C4-2B (cell line): Measurements from ENCODE around the gene DPP3.

Experiments
- H3K27ac ChIP-seq: fragments of 450-650 bp; 2 replicates; pipeline ENCODE4 v1.5.1; 2017
- ZFX ChIP-seq: fragments of 450-650 bp; IDR thresholded peaks from 2 replicates; pipeline ENCODE4 v1.6.1; 2017
- TF ChIP-seq, protein P1 (sequence below): fragments of 450-650 bp; conservative IDR thresholded peaks from 2 replicates; pipeline ENCODE4 v1.5.1; 2017; ENCODE audit warnings: mild to moderate bottlenecking

Gene DPP3

DNA sequence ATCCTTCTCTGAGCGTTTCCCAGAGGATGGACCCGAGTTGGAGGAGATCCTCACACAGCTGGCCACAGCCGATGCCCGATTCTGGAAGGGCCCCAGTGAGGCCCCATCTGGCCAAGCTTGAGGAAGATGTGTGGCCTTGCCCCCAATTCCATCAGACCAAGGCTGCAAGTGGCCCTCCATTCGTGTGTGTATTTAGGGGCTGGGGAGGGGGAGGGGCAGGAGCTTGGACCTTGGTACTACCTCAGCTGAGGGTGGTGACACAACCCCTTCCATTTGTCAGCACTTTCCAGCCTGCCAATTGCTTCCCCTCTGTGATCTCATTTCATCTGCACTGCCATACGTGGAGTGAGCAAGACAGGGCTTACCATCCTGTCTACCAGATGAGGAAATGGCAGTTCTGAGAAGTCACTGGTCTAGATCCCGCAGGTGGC lies 28.9 kb downstream of the DPP3 start:
- no peak overlapping the region for H3K27ac ChIP-seq
- no peak for TF ChIP-seq ZFX
- TF ChIP-seq, protein P1, sequence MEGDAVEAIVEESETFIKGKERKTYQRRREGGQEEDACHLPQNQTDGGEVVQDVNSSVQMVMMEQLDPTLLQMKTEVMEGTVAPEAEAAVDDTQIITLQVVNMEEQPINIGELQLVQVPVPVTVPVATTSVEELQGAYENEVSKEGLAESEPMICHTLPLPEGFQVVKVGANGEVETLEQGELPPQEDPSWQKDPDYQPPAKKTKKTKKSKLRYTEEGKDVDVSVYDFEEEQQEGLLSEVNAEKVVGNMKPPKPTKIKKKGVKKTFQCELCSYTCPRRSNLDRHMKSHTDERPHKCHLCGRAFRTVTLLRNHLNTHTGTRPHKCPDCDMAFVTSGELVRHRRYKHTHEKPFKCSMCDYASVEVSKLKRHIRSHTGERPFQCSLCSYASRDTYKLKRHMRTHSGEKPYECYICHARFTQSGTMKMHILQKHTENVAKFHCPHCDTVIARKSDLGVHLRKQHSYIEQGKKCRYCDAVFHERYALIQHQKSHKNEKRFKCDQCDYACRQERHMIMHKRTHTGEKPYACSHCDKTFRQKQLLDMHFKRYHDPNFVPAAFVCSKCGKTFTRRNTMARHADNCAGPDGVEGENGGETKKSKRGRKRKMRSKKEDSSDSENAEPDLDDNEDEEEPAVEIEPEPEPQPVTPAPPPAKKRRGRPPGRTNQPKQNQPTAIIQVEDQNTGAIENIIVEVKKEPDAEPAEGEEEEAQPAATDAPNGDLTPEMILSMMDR: no peak

DNA sequence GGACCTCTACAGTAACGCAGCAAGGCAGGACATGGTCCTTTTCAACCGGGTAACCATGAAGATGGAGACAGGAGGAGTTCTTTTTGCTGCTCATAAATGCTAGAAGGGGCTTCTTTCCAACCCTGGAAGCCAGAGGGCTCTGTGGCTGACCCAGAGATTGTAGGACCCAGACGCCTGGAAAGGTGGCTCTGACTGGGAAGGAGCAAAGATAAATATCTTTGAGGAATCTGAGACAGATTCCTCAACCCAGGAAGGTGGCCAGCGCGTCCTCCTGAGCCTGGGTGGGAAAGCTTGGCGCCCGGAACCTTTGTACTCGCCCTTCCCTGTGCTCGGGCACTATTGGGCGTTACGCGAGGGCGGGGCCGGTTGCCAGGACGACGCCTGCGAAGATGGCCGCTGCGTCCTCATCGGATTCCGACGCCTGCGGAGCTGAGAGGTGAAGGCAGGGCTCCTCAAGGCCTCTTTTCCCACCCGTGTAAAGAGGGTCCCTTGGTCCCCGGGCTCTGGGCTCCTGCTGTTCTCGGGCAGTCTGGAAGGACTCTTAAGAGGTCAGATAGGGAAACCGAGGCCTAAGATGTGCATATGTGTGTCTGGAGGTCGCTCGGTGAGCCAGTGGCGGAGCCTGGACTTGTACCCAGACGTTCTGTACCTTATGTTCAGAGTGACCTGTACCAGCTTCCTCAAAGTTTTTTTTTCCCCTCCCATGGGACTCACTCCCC lies 30.2 kb downstream of the DPP3 start, which contains the start of gene BBS1:
Gene BBS1, plus strand, starts transcription at position 365 of the 719 bp plus-strand sequence. Its CDS starts 25 bp downstream, at position 390.
- peak within 1 kb of the TSS; percentile 66 for H3K27ac ChIP-seq
- peak; percentile 86; the same call in 1 of the 2 replicates for TF ChIP-seq ZFX
- TF ChIP-seq, protein P1: no peak

DNA sequence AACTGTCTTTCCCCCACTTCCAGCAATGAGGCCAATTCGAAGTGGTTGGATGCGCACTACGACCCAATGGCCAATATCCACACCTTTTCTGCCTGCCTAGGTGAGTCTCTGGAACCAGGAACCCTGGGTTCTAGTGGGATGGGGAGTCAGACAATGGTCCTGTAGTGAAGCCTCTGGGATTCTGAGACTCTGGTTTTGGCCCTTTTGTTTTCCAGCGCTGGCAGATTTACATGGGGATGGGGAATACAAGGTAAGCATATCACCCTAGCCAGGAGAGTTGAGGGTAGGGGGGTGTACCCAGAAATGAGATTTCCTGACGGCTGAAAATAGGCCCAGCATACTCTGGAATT lies 30.7 kb downstream of the DPP3 start:
- TF ChIP-seq, protein P1: no peak
- TF ChIP-seq ZFX: no peak
- peak overlapping the region; percentile 66 for H3K27ac ChIP-seq

DNA sequence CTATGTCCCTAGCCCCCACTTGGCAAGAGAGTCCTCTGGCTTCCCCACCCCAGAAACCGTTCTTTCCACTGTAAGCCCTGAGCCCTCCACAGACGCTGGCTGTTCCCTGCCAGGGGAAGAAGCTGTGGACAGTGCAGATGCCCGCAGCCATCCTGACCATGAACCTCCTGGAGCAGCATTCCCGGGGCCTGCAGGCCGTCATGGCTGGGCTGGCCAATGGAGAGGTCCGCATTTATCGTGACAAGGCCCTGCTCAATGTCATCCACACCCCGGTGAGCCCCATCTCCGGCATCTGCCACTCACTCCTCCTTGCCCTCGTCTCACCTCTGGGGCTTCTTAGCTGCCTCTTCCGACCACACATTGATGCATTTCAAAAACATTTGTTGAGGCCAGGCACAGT lies 43.4 kb downstream of the DPP3 start:
- TF ChIP-seq, protein P1: no peak
- no peak for TF ChIP-seq ZFX
- H3K27ac ChIP-seq: no peak overlapping the region

DNA sequence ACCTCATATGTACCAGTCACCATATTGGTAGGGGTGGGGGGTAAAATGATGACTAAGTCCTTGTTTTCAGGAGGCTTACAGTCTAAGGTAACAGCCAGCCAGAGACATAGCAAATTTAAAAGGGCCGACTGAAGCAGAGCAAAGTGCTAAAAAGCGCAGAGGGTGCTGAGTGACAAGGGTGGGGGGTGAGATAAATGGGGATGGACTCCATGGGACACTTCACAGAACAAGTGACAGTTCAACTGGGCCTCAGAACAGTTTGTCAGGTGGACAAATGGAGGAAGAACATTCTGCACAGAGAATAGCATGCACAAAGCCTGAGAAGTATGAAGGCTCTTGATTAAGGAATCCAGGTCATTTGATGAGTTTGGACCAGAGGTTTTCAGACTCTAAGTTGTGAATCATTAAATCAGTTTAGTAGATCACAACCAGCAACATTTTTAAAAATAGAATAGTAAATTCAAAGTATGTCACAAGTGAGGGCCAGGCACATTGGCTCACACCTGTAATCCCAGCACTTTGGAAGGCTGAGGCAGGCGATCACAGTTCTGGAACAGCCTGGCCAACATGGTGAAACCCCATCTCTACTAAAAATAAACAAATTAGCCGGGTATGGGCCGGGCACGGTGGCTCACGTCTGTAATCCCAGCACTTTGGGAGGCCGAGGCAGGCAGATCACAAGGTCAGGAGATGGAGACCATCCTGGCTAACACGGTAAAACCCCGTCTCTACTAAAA lies 44.2 kb downstream of the DPP3 start:
- no peak for TF ChIP-seq ZFX
- TF ChIP-seq, protein P1: no peak
- no peak overlapping the region for H3K27ac ChIP-seq

DNA sequence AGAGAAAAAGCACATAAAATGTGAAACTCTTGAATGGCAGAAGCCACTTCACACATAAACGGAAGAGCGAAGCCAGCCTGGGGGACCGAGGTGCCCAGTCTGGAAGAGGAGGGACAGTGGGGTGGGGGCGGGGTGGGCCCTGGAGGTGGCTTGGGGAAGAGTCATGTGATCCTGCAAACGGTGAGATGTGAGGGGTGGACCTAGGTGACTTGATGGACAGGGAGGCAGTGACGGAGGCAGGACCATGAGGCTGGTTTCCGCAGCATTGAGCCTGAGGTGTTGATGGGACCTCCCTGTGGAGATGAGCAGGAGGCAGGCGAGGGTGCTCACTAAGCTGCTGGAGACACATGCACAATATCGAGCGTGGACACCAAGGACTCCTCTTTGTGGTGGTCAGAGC lies 48.8 kb downstream of the DPP3 start:
- TF ChIP-seq ZFX: no peak
- TF ChIP-seq, protein P1: no peak
- H3K27ac ChIP-seq: no peak overlapping the region

DNA sequence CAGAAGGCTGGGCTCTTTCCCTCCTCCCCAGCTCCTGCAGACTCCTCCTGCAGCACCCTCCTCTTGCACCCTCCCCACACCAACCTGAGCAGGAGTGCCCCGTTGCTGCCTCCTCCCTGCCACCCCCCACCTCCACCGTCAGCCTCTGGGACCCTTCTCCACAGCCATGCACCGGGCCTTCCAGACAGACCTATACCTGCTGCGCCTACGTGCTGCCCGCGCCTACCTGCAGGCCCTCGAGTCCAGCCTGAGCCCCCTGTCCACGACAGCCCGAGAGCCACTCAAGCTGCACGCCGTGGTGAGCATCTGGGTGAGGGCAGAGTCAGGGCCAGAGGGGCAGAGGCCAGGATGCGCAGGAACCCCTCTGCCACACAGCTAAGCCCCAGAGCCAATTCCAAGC lies 49.4 kb downstream of the DPP3 start:
- TF ChIP-seq, protein P1: no peak
- no peak for TF ChIP-seq ZFX
- H3K27ac ChIP-seq: no peak overlapping the region
